Liver (tissue), 9 donors: ENCODE results near the gene SMAD6. TPM values are rescaled to one million over a fixed set of nuclear protein-coding genes. Genes with fewer than 3 reads are reported as not detected.

ENCODE experiments used
- DNase-seq: peaks from one replicate; pipeline ENCODE4 v3.0.0-alpha.2; 2017; ENCODE audit warnings: low spot score
- H3K27ac ChIP-seq, 2 donors: one replicate each; pipeline ENCODE4 v1.7.0; 2013; ENCODE audit warnings: inconsistent platforms in 2 of 2, low read length in 2 of 2, control low read depth in 1 of 2, low read depth in 1 of 2, mild to moderate bottlenecking in 1 of 2
- H3K27me3 ChIP-seq, 4 donors: one replicate each; pipeline versions ENCODE4 v1.6.1 to v1.7.0; 2013; ENCODE audit warnings: low read length in 3 of 4, inconsistent platforms in 1 of 4, mild to moderate bottlenecking in 1 of 4, moderate library complexity in 1 of 4; ENCODE audit not compliant: control insufficient read depth in 4 of 4, insufficient read depth in 4 of 4
- H3K36me3 ChIP-seq, 4 donors: one replicate each; pipeline versions ENCODE4 v1.6.1 to v1.7.0; 2013; ENCODE audit warnings: low read length in 3 of 4, mild to moderate bottlenecking in 3 of 4, low read depth in 1 of 4, moderate library complexity in 1 of 4; ENCODE audit not compliant: control insufficient read depth in 4 of 4, insufficient read depth in 3 of 4
- H3K4me1 ChIP-seq, 4 donors: one replicate each; pipeline versions ENCODE4 v1.6.1 to v1.7.0; 2013; ENCODE audit warnings: low read length in 3 of 4, mild to moderate bottlenecking in 3 of 4, moderate library complexity in 1 of 4; ENCODE audit not compliant: control insufficient read depth in 4 of 4, insufficient read depth in 4 of 4
- H3K4me3 ChIP-seq, 3 donors: one replicate each; pipeline versions ENCODE4 v1.6.1 to v1.7.0; 2013; ENCODE audit warnings: low read length in 3 of 3, control low read depth in 1 of 3, low read depth in 1 of 3, mild to moderate bottlenecking in 1 of 3
- H3K9ac ChIP-seq, 2 donors: one replicate each; pipeline ENCODE4 v1.7.0; 2013; ENCODE audit warnings: low read length in 2 of 2, mild to moderate bottlenecking in 2 of 2, moderate library complexity in 2 of 2, control low read depth in 1 of 2, low read depth in 1 of 2
- H3K9me3 ChIP-seq, 4 donors: one replicate each; pipeline versions ENCODE4 v1.6.1 to v1.7.0; 2013; ENCODE audit warnings: low read length in 3 of 4; ENCODE audit not compliant: control insufficient read depth in 4 of 4
- FOXA2 ChIP-seq: IDR thresholded peaks from 2 replicates; pipeline ENCODE4 v1.6.1; 2016; ENCODE audit warnings: antibody characterized with exemption
- GABPA ChIP-seq, 2 donors: IDR thresholded peaks in 1 of 2; conservative IDR thresholded peaks in 1 of 2; 2 replicates each; pipeline ENCODE4 v1.6.1; 2016; ENCODE audit warnings: antibody characterized with exemption in 2 of 2, mild to moderate bottlenecking in 1 of 2, moderate library complexity in 1 of 2
- HNF4A ChIP-seq, 2 donors: conservative IDR thresholded peaks; 2 replicates each; pipeline ENCODE4 v1.6.1; 2016; ENCODE audit warnings: antibody characterized with exemption in 2 of 2, mild to moderate bottlenecking in 2 of 2
- HNF4G ChIP-seq: IDR thresholded peaks from 2 replicates; pipeline ENCODE4 v1.6.1; 2016; ENCODE audit warnings: antibody characterized with exemption
- JUND ChIP-seq, 2 donors: IDR thresholded peaks; 2 replicates each; pipeline ENCODE4 v1.6.1; 2016; ENCODE audit warnings: antibody characterized with exemption in 2 of 2
- NR2F2 ChIP-seq: IDR thresholded peaks from 2 replicates; pipeline ENCODE4 v1.6.1; 2016; ENCODE audit warnings: antibody characterized with exemption
- RAD21 ChIP-seq, 2 donors: IDR thresholded peaks; 2 replicates each; pipeline ENCODE4 v1.6.1; 2016; ENCODE audit warnings: antibody characterized with exemption in 2 of 2, mild to moderate bottlenecking in 2 of 2
- RXRA ChIP-seq, 2 donors: IDR thresholded peaks; 2 replicates each; pipeline ENCODE4 v1.6.1; 2017 to 2018; ENCODE audit warnings: antibody characterized with exemption in 2 of 2, mild to moderate bottlenecking in 1 of 2
- TAF1 ChIP-seq: conservative IDR thresholded peaks from 2 replicates; pipeline ENCODE4 v1.6.1; 2016; ENCODE audit warnings: antibody characterized with exemption, mild to moderate bottlenecking
- YY1 ChIP-seq: IDR thresholded peaks from 2 replicates; pipeline ENCODE4 v1.6.1; 2016; ENCODE audit warnings: antibody characterized with exemption, mild to moderate bottlenecking
- WGBS: extraction: QIAGEN DNeasy Blood & Tissue Kit; methylation state at CpG from one replicate; pipeline ENCODE4 v1.1.7; 2013; 5-methylcytosine and 5-hydroxymethylcytosine counted together
- polyA plus RNA-seq, 2 donors: library from polyadenylated mRNA; stranded (reverse) in 1 of 2; unstranded in 1 of 2; fragments of 200-250 nt in 1 of 2; fragments of >200 nt in 1 of 2; fragmentation: Nextera tagmentation in 1 of 2; extraction: Ambion mirVana in 1 of 2; gene quantifications; one replicate each; pipeline versions ENCODE4 v1.2.1 to v1.2.3, GENCODE V29; 2013 to 2015
- total RNA-seq, 2 donors: library from RNA; depleted of rRNA; stranded (reverse); fragments of >200 nt; gene quantifications; one replicate each; pipeline ENCODE4 v1.2.3, GENCODE V29; 2014
- TF ChIP-seq, protein P1 (sequence below): IDR thresholded peaks from 2 replicates; pipeline ENCODE4 v1.6.1; 2016; ENCODE audit warnings: antibody characterized with exemption
- TF ChIP-seq, protein P2 (sequence below): IDR thresholded peaks from 2 replicates; pipeline ENCODE4 v1.6.1; 2016; ENCODE audit warnings: antibody characterized with exemption
- TF ChIP-seq, protein P3 (sequence below): fragments of 150-350 bp; IDR thresholded peaks from 2 replicates; pipeline ENCODE4 v1.5.1; 2017; ENCODE audit warnings: improper control_type of control experiment, low read depth, low read length; ENCODE audit not compliant: missing input control
- donor health status: healthy.
- donor health status: healthy.
- donor health status: healthy.
- donor health status: healthy.
- donor health status: healthy.

SMAD6 gene
- total and polyA plus RNA-seq, 4 donors, result 1.2 to 15.1 (median 11.0) TPM

DNA sequence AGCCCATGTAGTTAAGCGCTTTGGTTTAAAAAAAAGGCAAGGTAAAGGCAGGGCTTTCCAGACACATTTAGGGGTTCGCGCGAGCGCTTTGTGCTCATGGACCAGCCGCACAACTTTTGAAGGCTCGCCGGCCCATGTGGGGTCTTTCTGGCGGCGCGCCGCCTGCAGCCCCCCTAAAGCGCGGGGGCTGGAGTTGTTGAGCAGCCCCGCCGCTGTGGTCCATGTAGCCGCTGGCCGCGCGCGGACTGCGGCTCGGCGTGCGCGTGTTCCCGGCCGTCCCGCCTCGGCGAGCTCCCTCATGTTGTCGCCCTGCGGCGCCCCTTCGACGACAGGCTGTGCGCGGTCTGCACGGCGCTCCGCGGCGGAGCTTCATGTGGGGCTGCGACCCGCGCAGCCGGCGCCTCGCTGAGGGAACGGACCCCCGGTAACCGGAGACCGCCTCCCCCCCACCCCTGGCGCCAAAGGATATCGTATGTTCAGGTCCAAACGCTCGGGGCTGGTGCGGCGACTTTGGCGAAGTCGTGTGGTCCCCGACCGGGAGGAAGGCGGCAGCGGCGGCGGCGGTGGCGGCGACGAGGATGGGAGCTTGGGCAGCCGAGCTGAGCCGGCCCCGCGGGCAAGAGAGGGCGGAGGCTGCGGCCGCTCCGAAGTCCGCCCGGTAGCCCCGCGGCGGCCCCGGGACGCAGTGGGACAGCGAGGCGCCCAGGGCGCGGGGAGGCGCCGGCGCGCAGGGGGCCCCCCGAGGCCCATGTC is 927 bp downstream of the SMAD6 start:
- H3K9ac ChIP-seq, result peak overlapping the region; percentile 5 to 43
- peak overlapping the region; percentile 76 to 91 for H3K27ac ChIP-seq
- WGBS, result under 1% methylated on average over 95 of the region's 95 CpGs
- H3K36me3 ChIP-seq, result no peaks in the 10 kb centered on the region
- H3K9me3 ChIP-seq, result no peaks in the 10 kb centered on the region
- DNase-seq, result peak; percentile 50
- H3K27me3 ChIP-seq, result no peaks in the 10 kb centered on the region
- peaks cover 3 to 56% (median 41%) of the 10 kb centered on the region in 4 donors for H3K4me1 ChIP-seq
- H3K4me3 ChIP-seq, result peak overlapping the region; percentile 44 to 86 (median 72)
- TF ChIP-seq RAD21 (IDR thresholded peaks at IDR 0.05) (no peak), NR2F2 (no peak), GABPA (IDR thresholded peaks at IDR 0.05 in 1 of 2, conservative IDR thresholded peaks at IDR 0.05 in 1 of 2) (no peak), TAF1 (no peak), HNF4A (conservative IDR thresholded peaks at IDR 0.05) (no peak), JUND (IDR thresholded peaks at IDR 0.05) (no peak)
- TF ChIP-seq, protein P1, sequence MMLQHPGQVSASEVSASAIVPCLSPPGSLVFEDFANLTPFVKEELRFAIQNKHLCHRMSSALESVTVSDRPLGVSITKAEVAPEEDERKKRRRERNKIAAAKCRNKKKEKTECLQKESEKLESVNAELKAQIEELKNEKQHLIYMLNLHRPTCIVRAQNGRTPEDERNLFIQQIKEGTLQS, result no peak
- TF ChIP-seq, protein P2, sequence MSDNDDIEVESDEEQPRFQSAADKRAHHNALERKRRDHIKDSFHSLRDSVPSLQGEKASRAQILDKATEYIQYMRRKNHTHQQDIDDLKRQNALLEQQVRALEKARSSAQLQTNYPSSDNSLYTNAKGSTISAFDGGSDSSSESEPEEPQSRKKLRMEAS, result no peak

DNA sequence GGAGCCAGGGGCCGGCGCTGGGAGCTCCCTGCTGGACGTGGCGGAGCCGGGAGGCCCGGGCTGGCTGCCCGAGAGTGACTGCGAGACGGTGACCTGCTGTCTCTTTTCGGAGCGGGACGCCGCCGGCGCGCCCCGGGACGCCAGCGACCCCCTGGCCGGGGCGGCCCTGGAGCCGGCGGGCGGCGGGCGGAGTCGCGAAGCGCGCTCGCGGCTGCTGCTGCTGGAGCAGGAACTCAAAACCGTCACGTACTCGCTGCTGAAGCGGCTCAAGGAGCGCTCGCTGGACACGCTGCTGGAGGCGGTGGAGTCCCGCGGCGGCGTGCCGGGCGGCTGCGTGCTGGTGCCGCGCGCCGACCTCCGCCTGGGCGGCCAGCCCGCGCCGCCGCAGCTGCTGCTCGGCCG is 1.5 kb downstream of the SMAD6 start:
- DNase-seq, result peak; percentile 45
- Histone ChIP-seq H3K36me3 (no peaks in the 10 kb centered on the region), H3K9ac (no peak overlapping the region), H3K4me3 (peak overlapping the region; percentile 41 to 86 (median 72)), H3K9me3 (no peaks in the 10 kb centered on the region), H3K27ac (no peak overlapping the region), H3K27me3 (no peaks in the 10 kb centered on the region), H3K4me1 (peaks cover 3 to 56% (median 40%) of the 10 kb centered on the region in 4 donors)
- TF ChIP-seq, protein P1, result no peak
- no peak for TF ChIP-seq FOXA2
- TF ChIP-seq HNF4G, result no peak
- TF ChIP-seq, protein P3, sequence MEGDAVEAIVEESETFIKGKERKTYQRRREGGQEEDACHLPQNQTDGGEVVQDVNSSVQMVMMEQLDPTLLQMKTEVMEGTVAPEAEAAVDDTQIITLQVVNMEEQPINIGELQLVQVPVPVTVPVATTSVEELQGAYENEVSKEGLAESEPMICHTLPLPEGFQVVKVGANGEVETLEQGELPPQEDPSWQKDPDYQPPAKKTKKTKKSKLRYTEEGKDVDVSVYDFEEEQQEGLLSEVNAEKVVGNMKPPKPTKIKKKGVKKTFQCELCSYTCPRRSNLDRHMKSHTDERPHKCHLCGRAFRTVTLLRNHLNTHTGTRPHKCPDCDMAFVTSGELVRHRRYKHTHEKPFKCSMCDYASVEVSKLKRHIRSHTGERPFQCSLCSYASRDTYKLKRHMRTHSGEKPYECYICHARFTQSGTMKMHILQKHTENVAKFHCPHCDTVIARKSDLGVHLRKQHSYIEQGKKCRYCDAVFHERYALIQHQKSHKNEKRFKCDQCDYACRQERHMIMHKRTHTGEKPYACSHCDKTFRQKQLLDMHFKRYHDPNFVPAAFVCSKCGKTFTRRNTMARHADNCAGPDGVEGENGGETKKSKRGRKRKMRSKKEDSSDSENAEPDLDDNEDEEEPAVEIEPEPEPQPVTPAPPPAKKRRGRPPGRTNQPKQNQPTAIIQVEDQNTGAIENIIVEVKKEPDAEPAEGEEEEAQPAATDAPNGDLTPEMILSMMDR, result no peak
- TF ChIP-seq TAF1, result no peak
- WGBS, result under 1% methylated on average over 59 of the region's 59 CpGs

DNA sequence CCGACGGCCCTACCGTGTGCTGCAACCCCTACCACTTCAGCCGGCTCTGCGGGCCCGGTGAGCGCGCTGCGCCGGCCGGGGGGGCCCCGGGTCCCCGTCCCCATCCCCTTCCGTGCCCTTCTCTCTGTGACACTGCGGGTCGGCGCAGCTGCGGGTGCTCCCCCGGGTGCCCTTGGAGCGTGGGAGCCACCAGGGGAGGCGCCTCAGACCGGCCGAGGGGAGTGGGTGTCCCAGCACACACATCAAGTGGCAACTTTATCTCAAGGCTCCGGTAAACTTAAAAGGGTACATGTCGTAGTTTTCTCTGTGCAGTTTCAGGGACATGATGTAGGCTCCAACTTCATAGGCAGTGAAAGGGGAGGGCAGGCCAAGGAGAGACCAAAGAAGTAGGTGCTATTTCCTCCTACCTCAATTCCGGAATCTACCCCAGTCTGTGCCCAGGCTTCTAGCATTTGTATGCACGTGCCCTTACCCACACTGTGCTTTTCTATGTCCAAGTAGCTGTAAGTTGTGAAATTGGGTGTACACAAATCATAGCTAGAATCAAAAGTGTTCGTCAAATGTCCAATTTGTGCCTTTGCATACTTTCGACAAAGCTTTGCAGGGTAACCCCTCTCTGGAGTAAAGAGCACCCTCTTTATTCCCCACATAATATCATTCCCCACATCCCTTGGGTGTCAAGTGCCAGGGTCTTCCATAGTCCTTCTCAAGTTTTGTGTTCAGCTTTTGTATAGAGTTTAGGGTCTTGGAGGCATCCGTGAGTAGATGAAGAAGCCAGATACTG is 2.2 kb downstream of the SMAD6 start:
- Histone ChIP-seq H3K4me1 (peaks cover 3 to 56% (median 40%) of the 10 kb centered on the region in 4 donors), H3K27me3 (no peaks in the 10 kb centered on the region)

More for the DNA sequence above, 2.2 kb downstream of the SMAD6 start:
- no peak overlapping the region for H3K27ac ChIP-seq
- H3K4me3 ChIP-seq, result peak overlapping the region; percentile 41 to 86 (median 72)
- WGBS, result 7% methylated on average over 30 of the region's 30 CpGs
- H3K9me3 ChIP-seq, result no peaks in the 10 kb centered on the region
- peak overlapping the region in 1 of 2 donors; percentile 26 for H3K9ac ChIP-seq
- DNase-seq, result no peak
- H3K36me3 ChIP-seq, result no peaks in the 10 kb centered on the region
- no peak for TF ChIP-seq TAF1
- TF ChIP-seq, protein P3, result no peak
- TF ChIP-seq, protein P1, result no peak
- TF ChIP-seq YY1, result no peak
- TF ChIP-seq RXRA (IDR thresholded peaks at IDR 0.05), result no peak
- no peak for TF ChIP-seq NR2F2
- no peak for TF ChIP-seq JUND (IDR thresholded peaks at IDR 0.05)
